Measurements from ENCODE around the gene SPAG16.

SPAG16 gene

DNA sequence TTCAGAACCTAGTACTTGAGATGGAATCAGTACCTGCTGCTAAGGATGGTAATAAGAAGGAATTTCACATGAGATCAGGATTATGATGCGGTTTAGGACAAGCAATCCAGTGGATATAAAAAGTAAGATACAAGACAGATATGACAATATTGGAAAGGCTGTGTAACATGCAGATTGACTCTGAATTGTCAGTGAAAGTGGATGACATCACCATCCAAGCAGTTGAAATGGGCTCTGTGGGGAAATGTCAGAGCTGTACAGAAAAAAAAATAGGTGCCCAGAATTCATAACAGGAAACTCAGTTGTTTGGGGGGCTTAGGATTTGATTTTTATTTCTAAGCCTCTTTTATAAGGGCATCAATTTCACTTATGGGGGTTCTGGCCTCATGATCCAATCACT, 438.3 kb downstream of the SPAG16 start:
- DNase-seq, result no peak

DNA sequence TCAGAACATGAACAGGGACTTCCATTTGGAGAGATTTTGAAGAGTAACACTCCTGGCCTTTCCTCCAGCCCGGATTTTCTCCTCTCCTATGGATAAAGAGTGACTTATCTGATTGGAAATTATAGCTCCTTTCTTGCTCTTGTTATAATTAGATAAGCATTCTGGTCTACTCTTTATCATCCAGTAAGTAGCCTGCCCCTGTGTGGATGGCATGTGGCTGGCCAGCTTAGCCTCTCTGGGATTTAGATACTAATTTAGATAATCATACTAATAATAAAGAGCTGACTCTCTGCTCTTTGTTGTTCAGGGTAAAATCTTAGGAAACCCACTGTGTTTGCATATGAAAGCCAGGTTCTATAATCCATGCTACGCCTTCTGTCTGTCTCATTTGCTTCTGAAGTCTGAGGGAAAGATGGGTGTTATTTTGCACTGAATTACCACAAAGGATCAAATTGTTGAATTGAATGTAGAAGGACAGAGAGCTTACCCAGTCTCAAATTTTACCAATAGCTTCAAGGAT, 438.8 kb downstream of the SPAG16 start:
- no peak for DNase-seq

DNA sequence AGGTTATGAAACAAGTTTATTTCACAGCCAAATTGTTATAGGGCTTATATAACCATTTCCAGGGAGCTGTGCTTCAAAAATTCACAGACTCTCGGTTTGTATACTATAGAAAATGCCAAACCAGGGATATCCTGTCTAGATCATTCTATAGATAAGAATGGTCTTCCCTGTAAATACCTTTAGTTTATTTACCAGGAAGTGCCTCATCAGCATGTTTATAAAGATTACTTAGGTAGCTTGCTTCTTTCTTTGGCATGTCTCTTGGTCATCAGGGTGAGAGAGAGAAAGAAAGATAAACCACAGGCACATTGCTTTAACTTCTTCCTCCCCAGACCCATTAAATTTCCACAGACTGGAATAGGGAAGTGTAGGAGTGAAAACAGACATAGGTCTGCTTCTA, 439.4 kb downstream of the SPAG16 start:
- DNase-seq, result no peak

GRCh38 chr2:213726101-213726500, 441.8 kb downstream of the SPAG16 start:
- no peak for DNase-seq

DNA sequence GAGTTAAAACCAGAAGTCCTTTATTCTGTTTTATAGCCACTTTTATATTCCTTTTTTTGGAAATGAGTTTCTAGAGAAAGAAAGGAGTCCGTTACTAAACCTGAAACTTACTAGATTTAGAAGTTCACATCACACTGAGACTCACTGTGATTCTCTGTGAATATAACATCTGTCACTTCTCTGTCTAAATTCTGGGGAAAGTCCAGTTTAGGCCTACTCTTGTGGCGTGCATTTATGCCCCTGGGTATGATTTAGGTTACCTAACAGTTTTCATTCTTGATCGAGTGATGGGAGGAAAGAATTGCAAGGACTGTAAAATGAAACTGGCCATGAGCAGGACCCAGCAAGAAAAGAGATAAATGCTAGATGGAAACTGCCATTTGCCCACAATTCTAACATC, 449.6 kb downstream of the SPAG16 start:
- DNase-seq, result no peak

DNA sequence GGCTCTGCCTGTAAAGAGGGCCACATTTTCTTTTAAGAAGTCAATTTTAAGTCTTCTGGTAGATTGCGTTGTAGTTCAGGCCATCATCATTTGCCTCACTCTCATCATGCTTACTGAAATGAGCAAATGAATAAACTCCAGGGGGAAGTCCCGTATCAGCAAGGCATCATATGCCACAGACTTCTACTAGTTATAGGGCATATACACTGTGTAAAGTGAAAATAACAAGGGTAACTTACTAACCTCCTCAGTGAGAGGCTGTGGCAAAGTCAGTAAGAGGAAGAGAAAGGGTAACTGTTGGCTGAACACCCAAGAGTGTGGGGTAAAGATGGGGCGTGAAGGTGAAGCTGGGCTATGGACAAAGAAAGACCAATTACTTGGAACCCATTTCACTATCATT, 456.2 kb downstream of the SPAG16 start:
- DNase-seq, result no peak

- no peak for DNase-seq
These were observed 467.2 kb downstream of the SPAG16 start for GRCh38 chr2:213751446-213751845.

DNA sequence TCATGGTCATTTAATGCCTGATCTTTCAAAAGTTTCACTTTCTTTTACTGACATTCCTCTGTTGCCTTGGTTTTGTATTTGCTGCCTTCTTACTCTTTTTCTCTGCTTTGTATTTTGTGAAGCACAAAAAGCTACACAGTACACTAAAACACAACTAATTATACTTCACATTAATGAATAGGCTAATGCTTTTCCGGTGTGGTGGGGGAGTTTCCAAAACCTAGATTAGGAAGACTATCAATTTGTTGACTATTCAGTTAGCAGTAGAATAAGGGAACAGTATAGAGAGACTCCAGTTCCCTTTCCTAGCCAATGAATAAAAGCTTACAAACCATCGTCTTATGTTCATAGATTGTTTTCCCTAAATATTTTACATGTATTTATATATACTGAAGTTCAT, 468.3 kb downstream of the SPAG16 start:
- no peak for DNase-seq

GRCh38 chr2:213757525-213757924, 473.3 kb downstream of the SPAG16 start:
- DNase-seq, result no peak

GRCh38 chr2:213763354-213763753, 479.1 kb downstream of the SPAG16 start:
- DNase-seq, result no peak

- DNase-seq, result no peak
These were observed 479.7 kb downstream of the SPAG16 start for GRCh38 chr2:213763963-213764362.

DNA sequence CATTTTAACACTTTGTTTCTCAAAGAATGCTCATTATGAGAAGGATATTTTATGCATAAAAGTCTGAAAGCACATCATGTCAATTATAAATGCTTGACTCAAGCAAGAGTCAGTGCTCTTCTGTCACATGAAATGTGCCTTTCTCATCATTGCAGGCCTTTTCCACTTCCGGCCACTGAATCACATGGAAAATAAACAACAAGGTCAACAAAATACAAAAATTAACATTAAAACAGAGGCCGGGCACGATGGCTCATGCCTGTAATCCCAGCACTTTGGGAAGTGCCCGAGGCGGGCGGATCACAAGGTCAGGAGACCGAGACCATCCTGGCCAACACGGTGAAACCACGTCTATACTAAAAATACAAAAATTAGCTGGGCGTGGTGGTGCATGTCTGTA, 480.6 kb downstream of the SPAG16 start:
- DNase-seq, result no peak

GRCh38 chr2:213766062-213766461, 481.8 kb downstream of the SPAG16 start:
- no peak for DNase-seq

GRCh38 chr2:213766465-213766901, 482.2 kb downstream of the SPAG16 start:
- no peak for DNase-seq

- DNase-seq, result no peak
These were observed 503.6 kb downstream of the SPAG16 start for GRCh38 chr2:213787869-213788268.

DNA sequence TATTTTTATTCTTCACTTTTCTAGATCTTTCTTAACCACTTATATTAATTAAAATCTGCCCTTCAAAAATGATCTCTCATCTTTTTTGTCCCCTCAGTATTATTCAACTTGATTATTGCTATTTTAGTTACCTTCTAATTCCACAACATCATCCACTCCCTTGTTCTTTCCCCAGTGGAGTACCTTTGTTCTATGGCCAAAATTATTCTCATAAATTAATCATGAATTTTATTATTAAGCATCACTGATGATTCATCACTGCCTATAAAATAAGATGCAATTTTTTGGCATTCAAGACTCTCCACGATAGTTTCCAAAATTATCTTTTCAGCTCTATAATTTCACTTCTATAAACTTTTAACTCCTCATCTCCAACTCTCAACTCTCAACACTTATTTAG, 505.7 kb downstream of the SPAG16 start:
- no peak for DNase-seq

DNA sequence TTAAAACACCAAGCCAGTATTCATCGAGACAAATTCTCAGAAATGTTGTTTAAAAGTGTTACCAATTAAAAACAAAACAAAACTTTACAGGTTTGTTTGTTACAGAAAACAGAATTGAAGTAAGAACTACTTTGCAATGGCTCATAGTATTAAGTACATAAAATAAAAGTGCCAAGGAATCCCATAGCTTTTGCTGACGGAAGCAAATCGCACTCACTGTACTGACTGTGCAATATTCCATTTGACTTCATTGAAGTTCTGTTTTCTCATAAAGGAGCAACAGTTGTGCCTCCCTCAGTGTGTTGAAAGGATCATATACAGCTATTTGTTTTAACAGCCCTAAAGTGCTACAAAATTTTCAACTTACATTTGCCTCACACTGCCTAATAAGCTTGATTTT, 507.8 kb downstream of the SPAG16 start:
- no peak for DNase-seq

- DNase-seq, result no peak
These were observed 522.0 kb downstream of the SPAG16 start for GRCh38 chr2:213806125-213806726.

DNA sequence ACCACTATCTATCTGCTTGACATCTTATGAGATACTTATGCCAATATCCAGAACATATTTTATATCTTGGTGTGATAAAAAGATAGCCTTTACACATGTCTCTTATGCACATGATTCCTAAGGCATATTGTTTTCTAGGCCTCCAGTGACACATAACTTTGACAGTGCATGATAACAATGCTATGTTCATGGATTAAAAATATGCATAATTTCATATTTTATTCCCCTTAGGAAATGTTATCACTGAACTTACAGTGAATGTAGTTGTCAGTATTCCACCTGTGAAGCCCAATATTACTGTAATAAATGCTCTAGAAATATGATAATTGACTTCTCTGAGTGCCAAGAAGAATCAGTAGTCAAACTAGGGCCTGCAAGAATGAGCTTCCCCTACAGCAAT, 532.3 kb downstream of the SPAG16 start:
- DNase-seq, result no peak

DNA sequence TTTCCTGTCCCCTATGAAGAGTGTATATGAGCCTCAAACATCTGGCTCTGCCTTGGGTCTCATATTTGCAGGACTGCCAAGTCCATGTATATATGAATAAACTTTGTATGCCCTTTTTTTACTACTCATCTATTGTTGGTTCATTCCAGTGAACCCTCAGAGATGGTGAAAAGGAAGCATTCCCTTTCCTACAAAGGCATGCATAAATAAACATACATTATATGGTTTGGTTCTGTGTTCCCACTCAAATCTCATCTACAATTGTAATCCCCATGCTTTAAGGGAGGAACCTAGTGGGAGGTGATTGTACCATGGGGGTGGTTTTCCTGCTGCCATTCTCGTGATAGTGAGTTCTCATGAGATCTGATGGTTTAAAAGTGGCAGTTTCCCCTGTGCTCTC, 534.2 kb downstream of the SPAG16 start:
- no peak for DNase-seq

DNA sequence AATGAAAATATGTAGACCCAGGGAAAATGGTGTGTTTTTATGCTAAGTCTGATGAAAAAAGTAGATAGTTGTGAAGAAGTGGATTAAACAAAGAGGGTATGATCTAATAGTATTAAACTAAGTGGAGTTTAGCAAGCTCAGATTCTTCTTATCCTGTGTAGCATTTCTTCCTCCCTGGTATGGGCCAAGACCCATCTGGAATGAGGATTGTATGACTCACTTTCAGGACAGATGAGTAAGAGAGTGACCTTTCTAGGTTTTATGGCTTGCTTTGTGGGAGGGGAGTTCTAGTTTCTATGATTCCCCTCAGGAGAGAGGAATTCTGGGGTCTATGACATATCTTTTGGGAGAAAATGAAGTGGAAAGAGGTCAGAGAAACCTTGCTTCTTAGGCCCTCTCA, 550.1 kb downstream of the SPAG16 start:
- no peak for DNase-seq

- no peak for DNase-seq
These were observed 550.5 kb downstream of the SPAG16 start for GRCh38 chr2:213834746-213835145.

DNA sequence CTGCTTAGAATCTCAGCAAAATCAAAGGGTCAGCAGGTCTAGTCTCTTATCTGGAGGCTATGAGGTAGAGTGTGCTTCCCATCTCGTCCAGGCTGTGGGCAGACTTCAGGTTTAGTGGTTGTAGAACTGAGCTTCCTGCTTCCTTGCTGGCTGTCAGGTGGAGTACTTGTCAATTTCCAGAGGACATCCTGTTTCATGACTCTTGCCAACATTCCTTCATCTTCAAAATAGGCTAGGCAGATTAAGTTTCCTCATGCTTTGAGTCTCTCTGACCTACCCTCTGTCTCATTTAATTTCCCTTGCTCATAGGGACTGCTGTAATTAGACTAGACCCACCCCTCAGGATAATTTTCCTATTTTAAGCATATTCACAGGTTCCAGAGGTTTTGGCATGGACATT, 562.6 kb downstream of the SPAG16 start:
- DNase-seq, result no peak

- no peak for DNase-seq
These were observed 563.1 kb downstream of the SPAG16 start for GRCh38 chr2:213847316-213847715.

DNA sequence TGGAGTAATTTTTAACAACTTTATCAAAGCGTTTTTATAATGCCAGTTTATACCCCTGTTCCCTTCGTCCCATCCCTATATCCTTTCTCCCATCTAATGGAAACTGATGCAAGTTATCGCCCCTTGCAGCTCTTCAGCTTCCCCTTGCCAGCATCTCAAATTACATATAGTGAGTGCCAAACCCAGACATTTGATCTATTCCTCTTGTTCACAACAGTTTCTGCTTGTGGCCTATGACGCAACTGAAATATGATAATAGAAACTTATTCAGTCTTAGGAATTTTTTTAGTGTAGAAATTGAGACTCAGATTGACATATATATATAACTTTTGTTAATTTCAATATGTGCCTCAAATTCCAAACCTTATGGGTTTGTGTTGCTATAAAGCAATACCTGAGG, 564.4 kb downstream of the SPAG16 start:
- no peak for DNase-seq

- DNase-seq, result no peak
These were observed 577.4 kb downstream of the SPAG16 start for GRCh38 chr2:213861638-213862037.

Measured in activated CD4-positive, alpha-beta T cell treated with anti-CD3 and anti-CD28 coated beads for 48 hours (primary cell).